Stimulated activated CD8-positive, alpha-beta memory T cell treated with anti-CD3 and anti-CD28 coated beads, Interleukin-12 subunit alpha, Interleukin-12 subunit beta, amount 100 ng/mL, for 24 hours (primary cell): Measurements from ENCODE around the gene INTS7.

Experiments
- DNase-seq: peaks from one replicate; pipeline ENCODE4 v3.0.0-alpha.2; 2020; ENCODE audit errors: extremely low read depth

The INTS7 gene

GRCh38 chr1:212035123-212035834 is at the start of gene INTS7, which contains the start of gene DTL:
TSS of gene INTS7 (minus strand) at chr1:212035557. CDS start at chr1:212035437, 120 bp downstream.
TSS of gene DTL (plus strand) at chr1:212035748. CDS start at chr1:212035891, 143 bp downstream.
- peak; percentile 95 for DNase-seq

- DNase-seq = no peak
These were observed 47.5 kb upstream of the INTS7 start for GRCh38 chr1:212082765-212083406.

DNA sequence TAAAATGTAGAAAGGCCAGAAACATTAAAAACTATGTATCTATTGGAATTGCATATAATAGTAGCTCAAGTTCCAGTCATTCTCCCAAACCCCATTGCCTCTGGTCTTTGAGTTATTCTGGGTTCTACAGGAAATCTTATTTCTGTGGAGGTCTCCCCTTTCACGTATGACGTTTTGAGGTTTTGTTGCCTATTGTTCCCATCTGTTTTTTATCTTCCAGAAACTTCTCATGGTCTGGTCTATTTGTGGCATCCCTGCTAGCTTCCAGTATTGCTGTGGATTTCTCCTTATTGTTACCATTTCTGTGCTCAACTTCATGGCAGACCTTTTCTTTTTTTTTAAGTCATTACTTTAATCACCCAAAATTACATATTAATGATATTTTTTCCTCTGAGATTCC is 43.5 kb upstream of the INTS7 start:
- DNase-seq = no peak

GRCh38 chr1:212077028-212077427 is 41.7 kb upstream of the INTS7 start:
- no peak for DNase-seq

GRCh38 chr1:212074856-212075255 is 39.5 kb upstream of the INTS7 start:
- DNase-seq = no peak

GRCh38 chr1:212074313-212074712 is 39.0 kb upstream of the INTS7 start:
- DNase-seq = no peak

- no peak for DNase-seq
These were observed 38.1 kb upstream of the INTS7 start for GRCh38 chr1:212073490-212073889.

DNA sequence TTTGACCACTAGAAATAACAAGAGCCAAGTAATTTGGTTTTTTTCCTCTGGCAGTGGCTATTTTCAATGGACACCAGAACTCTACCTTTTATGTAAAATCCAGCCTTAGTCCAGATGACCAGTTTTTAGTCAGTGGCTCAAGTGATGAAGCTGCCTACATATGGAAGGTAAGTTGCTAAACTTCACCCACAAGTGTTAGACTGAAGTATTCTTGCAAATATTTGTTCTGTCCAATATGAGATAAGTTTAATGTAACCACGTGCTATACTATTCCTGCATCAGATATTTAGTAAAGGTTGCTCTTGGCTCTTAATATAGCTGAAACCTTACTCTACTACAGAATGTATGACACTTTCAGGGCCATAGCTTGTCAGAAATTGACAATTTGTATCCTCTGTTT is 36.7 kb upstream of the INTS7 start:
- no peak for DNase-seq

DNA sequence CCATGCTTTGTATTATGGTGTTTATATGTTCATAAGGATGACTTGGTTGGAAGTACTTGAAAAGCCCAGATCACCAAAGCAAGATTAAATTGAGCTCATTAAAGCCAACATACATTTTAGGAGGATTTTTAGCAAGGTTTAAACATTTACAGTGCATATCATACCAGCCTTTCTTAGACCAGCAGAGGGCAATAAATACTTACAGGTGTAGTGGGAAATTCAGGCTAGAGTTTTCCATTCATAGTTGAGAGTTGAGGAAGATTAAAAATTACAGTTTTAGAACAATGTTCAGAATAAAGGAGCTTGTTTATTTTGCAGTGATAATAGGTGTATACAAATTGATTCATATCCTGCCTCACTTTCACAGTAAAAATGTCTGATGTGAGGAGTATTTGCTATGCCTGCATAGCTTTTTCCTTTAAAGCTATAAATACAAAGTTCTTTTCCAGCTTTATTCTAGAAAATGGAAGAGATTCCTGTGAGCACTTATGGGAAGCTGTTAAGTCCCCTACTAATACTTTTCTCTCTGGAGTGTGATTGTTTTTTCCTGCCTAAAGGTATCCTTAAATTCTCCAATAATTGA is 35.5 kb upstream of the INTS7 start:
- DNase-seq = no peak

GRCh38 chr1:212067787-212068186 is 32.4 kb upstream of the INTS7 start:
- DNase-seq = no peak

GRCh38 chr1:212062832-212063438 is 27.6 kb upstream of the INTS7 start:
- DNase-seq = no peak

DNA sequence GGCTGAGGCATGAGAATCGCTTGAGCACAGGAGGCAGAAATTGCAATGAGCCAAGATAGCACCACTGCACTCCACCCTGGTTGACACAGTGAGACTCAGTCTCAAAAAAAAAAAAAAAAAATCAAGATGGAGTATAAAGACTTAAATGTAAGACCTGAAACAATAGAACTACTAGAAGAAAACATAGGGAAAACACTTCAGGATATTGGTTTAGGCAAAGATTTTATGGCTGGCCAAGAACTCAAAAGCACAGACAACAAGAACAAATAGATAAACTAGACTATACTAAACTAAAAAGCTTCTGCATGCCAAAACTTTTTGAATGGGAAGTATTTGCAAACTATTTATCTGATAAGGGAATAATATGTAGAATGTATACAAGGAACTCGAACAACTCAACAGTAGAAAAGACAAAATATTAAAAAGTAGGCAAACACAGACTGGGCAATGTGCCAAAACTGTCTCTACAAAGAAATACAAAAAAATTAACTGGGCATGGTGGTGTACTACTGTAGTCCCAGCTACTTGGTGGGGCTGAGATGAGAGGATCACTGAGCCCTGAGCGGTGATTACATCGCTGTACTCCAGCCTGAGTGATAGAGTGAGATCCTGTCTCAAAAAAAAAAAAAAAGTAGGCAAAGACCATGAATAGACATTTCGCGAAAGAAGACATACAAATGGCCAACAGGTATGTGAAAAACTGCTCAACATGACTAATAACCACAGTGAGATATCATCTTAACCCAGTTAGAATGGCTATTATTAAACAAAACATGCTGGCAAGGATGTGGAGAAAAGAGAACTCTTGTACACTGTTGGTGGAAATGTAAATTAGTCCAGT is 25.5 kb upstream of the INTS7 start:
- DNase-seq = no peak

GRCh38 chr1:212055333-212055732 is 20.0 kb upstream of the INTS7 start:
- DNase-seq = no peak

- DNase-seq = no peak
These were observed 18.6 kb upstream of the INTS7 start for GRCh38 chr1:212053993-212054392.

GRCh38 chr1:212045981-212046380 is 10.6 kb upstream of the INTS7 start:
- no peak for DNase-seq

GRCh38 chr1:212044851-212045250 is 9.5 kb upstream of the INTS7 start:
- no peak for DNase-seq

DNA sequence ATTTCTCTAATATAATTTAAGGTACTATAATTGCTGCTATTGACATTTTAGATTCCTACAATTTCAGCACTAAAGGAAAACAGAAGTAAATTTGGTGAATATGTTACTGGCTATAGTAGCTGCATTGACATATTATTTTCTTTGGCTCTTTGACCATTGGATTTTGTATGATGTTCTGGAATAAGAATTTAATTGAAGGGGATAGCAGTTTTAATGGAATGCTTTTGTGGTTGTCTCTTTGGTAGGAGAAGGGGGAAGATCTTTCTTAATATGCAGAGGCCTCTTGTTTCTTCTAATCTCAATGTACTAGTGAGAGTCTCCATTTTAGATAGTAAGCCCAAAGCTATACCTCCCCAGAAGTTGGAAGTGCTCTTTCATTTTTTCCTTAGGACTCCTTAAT is 7.1 kb upstream of the INTS7 start:
- DNase-seq = no peak

- DNase-seq = no peak
These were observed 5.5 kb upstream of the INTS7 start for GRCh38 chr1:212040629-212041412.

DNA sequence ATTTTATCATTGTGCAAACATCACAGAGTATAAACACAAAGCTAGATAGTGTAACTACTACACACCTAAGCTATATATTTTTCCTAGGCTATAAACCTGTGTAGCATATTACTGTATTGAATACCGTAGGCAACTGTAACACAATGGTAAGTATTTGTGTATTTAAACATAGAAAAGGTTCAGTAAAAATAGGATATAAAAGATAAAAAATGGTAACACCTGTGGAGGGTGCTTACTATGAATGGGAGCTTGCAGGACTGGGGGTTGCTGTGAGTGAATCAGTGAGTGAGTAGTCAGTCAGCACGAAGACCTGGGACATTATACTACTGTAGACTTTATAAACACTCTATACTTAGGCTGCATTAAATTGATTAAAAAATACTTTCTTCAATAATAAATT is 4.3 kb upstream of the INTS7 start:
- no peak for DNase-seq

DNA sequence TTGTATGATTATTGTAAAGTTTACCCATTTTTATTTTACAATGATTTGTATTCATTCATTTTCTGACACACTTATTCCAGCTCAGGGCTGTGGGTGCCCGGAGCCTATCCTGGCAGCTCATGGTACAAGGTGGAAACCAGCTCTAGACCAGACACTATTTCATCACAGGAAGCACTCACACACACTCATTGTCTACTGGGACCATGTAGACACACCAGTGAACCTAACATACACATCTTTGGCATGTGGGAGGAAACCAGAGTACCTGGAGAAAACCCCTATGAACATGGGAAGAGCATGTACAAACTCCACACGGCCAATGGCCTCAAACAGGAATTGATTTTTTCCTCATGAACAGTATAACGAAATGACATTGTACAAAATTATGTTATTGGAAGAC is 2.5 kb upstream of the INTS7 start:
- DNase-seq = no peak
